Stromal cell of bone marrow (primary cell): ENCODE measurements around the gene MARK1.
A peak's percentile ranks its signal among the peaks of the same experiment; 100 is the strongest.
"Not testable (repeated sequence)": the region's sequence is repeated elsewhere in the genome, so short reads cannot be mapped to it uniquely, and the experiment has no call there.

Experiments used
- DNase-seq: peaks from one replicate; pipeline ENCODE4 v3.0.0-alpha.2; 2012; ENCODE audit warnings: low read depth

Gene MARK1

GRCh38 chr1:220611100-220611499 is 83.2 kb downstream of the MARK1 start:
- not testable (repeated sequence) for DNase-seq

DNA sequence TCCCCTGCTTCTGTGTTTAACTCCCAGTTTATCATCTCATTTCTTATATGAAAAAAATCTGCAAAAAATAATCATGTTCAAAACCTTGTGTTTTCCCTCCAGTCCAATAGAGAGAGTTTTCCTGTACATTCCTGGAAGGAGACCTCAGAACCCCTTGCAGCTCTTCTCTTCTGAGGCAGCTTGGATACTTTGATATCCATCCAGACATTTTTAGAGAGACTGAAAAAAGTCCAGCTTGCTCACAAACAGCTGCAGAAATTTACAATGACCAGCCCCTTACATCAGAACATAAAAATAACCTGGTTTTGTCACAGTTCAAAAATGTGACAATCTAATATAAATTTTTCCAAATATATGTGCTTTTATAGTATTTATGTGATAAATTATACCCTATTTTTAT is 88.9 kb downstream of the MARK1 start:
- no peak for DNase-seq

DNA sequence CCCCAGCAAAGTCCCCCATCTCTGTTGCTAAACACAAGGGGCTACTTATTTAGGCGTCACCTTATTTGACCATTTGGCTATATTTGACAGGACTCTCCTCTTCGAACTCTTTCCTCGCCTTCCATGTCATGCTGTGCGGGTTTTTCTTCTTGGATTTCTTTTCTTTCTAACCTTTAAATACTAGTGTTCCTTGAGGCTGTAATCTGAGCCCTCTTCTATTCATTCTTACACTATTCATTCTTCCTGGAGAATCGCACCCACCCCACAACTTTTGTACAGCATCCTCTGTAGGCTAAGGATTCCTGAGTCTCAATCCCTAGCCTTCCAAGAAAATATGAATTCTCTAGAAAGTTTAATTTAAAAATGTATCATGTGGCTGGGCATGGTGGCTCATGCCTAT is 100.5 kb downstream of the MARK1 start:
- no peak for DNase-seq

- peak; percentile 12 for DNase-seq
Measured at GRCh38 chr1:220631238-220631815, 103.4 kb downstream of the MARK1 start.

DNA sequence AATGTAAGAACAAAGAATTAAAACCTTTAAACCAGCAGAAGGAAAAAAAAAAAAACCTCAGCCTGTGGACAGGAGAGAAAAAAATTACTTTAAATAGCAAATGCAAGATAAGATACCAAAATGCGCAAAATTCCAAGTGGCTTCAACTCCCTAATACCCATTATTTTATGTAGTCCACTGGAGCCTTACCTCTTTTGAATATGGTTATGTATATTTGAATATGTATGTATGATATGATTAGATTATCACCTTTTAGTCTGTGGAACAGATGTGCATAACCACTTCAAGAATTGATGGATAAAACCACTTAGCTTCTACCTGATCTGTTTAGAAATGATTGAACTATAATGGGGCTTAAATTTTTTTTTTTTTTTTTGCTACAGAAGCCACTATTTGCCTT is 109.8 kb downstream of the MARK1 start:
- no peak for DNase-seq

- DNase-seq: no peak
Measured at GRCh38 chr1:220642285-220642684, 114.3 kb downstream of the MARK1 start.

GRCh38 chr1:220652995-220653394 is 125.1 kb downstream of the MARK1 start:
- DNase-seq: no peak

DNA sequence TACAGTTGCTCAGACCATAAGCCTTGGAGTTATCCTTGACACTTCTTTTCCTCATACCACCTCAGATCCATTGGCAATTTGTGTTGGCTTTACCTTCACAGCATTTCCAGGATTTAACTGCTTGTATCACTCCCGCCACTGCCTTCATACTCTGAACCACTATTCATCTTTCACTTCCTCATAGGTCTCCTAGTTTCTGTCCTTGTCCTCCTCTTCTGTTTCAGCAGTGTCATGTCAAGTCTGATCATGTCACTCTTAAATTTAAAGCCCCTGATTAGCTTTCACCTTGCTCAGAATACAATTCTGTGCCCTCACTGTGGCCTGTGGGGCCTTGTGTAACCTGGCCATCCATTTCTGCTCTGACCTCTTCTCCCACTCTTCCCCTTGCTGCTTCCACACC is 127.6 kb downstream of the MARK1 start:
- DNase-seq: no peak

GRCh38 chr1:220655961-220656740 is 128.2 kb downstream of the MARK1 start:
- no peak for DNase-seq

GRCh38 chr1:220666349-220666748 is 138.4 kb downstream of the MARK1 start:
- DNase-seq: no peak

GRCh38 chr1:220669005-220669404 is 141.1 kb downstream of the MARK1 start:
- DNase-seq: no peak

GRCh38 chr1:220670365-220670764 is 142.4 kb downstream of the MARK1 start:
- DNase-seq: no peak

DNA sequence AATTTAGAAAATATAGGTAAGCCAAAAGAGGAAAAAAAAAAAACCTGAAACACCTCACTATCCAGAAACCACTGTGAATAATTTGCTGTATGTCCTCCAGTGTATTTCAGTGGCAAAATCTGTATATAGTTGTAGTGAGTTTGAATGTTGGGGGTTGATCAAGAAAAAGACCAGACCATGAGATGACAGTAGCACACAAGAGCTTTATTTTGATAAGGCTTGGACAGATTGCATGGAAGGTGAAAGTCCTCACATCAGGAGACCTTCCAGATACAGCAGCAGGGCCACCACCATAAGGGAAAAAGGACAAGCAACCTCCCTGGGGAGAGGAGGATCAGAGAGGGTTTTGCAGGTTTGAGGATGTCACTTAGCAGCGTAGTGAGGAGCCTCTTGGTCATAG is 146.0 kb downstream of the MARK1 start:
- DNase-seq: no peak

- DNase-seq: no peak
Measured at GRCh38 chr1:220677251-220677650, 149.3 kb downstream of the MARK1 start.

DNA sequence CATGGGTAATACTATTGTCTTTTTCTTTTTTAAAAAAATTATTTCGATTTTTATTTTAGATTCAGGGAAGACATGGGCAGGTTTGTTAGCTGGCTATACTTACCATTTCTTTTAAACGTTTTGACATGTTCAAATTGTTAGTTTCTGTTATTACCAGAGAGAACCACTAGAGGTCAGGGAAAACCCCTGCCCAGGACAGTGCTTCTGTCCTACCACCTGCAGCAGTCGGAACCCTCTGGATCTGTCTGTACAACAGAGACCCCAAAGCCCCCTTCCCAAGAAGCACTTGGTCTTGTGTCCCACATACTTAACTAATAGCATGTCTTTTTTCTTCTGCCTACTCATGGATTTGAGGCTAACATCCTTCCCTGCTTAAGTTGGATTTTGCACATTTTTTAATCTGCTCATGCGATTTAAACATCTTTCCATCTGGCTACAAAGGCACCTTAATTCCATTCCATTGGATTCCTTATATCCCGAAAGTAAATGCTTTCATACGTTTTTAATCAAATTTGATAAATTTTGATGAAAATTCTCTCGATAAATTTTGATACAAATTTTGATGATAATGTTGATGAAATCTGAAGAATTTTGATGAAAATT is 152.2 kb downstream of the MARK1 start:
- DNase-seq: no peak

- DNase-seq: no peak
Measured at GRCh38 chr1:220681220-220681880, 153.4 kb downstream of the MARK1 start.

DNA sequence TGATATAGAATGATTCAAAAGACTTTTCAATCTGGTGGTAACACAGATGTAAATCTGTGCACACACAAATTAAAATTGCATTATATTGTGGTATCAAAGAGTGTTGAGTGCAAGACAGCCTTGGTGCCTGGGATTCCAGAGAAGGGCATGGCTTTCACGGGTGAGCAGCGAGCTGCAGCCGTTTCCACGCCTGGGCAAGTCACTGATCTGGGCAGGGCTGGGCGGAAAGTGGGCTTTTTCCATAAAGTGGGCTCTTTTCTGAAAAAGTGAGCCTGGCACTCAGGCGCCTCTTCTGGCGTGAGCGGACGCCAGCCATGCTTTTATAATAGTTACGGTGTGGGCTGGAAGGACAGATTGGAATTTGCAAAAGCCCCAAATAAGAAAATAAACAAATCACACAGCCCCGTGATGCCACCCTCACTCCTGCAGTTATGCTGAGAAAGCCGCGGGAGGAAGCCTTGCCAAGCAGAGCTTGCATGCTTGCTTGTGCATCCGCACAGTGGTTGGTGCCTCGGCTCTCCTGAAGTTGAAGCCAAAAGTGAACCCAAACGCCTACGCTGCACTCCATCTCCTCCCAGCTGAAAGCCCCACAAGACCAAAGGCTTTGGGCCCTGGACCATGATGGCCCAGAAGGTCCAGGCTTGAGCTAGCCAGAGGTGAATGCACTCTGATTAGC is 155.1 kb downstream of the MARK1 start:
- no peak for DNase-seq

GRCh38 chr1:220683716-220684115 is 155.8 kb downstream of the MARK1 start:
- not testable (repeated sequence) for DNase-seq

GRCh38 chr1:220684890-220685289 is 157.0 kb downstream of the MARK1 start:
- no peak for DNase-seq

GRCh38 chr1:220685879-220686278 is 157.9 kb downstream of the MARK1 start:
- no peak for DNase-seq

DNA sequence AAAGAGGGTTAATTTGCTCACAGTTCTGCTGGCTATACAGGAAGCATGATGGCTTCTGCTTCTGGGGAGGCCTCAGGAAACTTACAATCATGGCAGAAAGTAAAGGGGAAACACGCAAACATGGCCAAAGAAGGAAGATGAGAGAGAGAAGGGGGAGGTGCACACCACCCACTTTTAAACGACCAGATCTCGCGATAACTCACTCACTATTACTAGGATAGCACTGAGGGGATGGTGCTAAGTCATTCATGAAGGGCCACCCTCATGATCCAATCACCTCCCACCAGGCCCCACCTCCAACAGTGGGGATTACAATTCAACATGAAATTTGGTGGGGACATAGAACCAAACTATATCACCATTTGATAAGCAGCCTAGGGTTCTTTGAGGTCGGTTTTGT is 159.9 kb downstream of the MARK1 start:
- DNase-seq: no peak

DNA sequence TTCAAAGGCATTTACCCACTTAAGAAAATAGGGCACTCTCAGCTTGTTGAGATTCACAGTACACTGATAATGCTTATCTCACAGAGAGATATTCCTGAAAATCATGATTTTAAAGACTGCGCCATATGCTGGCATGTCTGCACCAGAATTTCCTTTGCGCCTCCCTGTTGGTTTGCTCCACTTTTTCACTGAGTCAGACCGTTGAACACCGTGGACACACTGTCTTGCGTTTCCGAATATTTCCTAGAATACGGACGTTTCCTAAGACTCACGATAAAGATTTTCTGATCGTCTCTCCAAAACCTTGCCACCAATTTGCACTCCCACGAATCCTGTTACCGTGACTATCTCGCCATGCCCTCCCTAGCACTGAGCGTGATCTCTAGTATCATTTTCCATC is 161.7 kb downstream of the MARK1 start:
- DNase-seq: no peak
